Smooth muscle cell (in vitro differentiated cells): ENCODE measurements around the gene CCDC175. TPM values are rescaled to one million over a fixed set of nuclear protein-coding genes. Genes with fewer than 3 reads are reported as not detected.

ENCODE experiments used
- DNase-seq: peaks from one replicate; lab custom pipeline; 2025; ENCODE audit not compliant: unreplicated experiment; lab: John Stamatoyannopoulos, UW
- H2AFZ ChIP-seq: fragments of 200-600 bp; sonication (generic); 2 replicates; pipeline ENCODE4 v1.6.0; 2016; ENCODE audit warnings: antibody characterized with exemption, low read depth, mild to moderate bottlenecking
- H3F3A ChIP-seq: fragments of 200-600 bp; sonication (generic); 2 replicates; pipeline ENCODE4 v1.6.0; 2017; ENCODE audit warnings: antibody characterized with exemption, low read depth
- H3K27ac ChIP-seq: fragments of 200-600 bp; sonication (generic); 2 replicates; pipeline ENCODE4 v1.5.1; 2016; ENCODE audit warnings: low read depth, mild to moderate bottlenecking
- H3K27me3 ChIP-seq: fragments of 200-600 bp; sonication (generic); 2 replicates; pipeline ENCODE4 v1.6.1; 2016; ENCODE audit warnings: low read depth, mild to moderate bottlenecking
- H3K36me3 ChIP-seq: fragments of 200-600 bp; sonication (generic); 2 replicates; pipeline ENCODE4 v1.5.1; 2016; ENCODE audit warnings: low read depth
- H3K4me1 ChIP-seq: fragments of 200-600 bp; sonication (generic); 2 replicates; pipeline ENCODE4 v1.5.1; 2016; ENCODE audit warnings: low read depth
- H3K4me2 ChIP-seq: fragments of 200-600 bp; sonication (generic); 2 replicates; pipeline ENCODE4 v1.6.0; 2016; ENCODE audit warnings: mild to moderate bottlenecking
- H3K4me3 ChIP-seq: fragments of 200-600 bp; sonication (generic); 2 replicates; pipeline ENCODE4 v1.5.1; 2016; ENCODE audit warnings: mild to moderate bottlenecking
- H3K79me2 ChIP-seq: fragments of 200-600 bp; sonication (generic); 2 replicates; pipeline ENCODE4 v1.6.0; 2016; ENCODE audit warnings: low read depth, mild to moderate bottlenecking
- H3K9ac ChIP-seq: fragments of 200-600 bp; sonication (generic); 2 replicates; pipeline ENCODE4 v1.6.0; 2016; ENCODE audit warnings: low read depth
- H3K9me3 ChIP-seq: fragments of 200-600 bp; sonication (generic); replicated peaks from 2 replicates; pipeline ENCODE4 v1.5.1; 2016; ENCODE audit warnings: low read depth
- H4K20me1 ChIP-seq: fragments of 200-600 bp; sonication (generic); 2 replicates; pipeline ENCODE4 v1.6.0; 2016; ENCODE audit warnings: low read depth
- WGBS: methylation state at CpG from one replicate; pipeline ENCODE4 v1.1.7; 2016; ENCODE audit warnings: low lambda C conversion rate; 5-methylcytosine and 5-hydroxymethylcytosine counted together
- polyA plus RNA-seq: library from polyadenylated mRNA; unstranded; fragments of >200 nt; fragmentation: Nextera tagmentation; extraction: Ambion mirVana; gene quantifications from 2 replicates; pipeline ENCODE4 v1.2.1, GENCODE V29; 2016
- total RNA-seq: library from RNA; depleted of rRNA; stranded (reverse); fragments of >200 nt; gene quantifications from 2 replicates; pipeline ENCODE4 v1.2.3, GENCODE V29; 2014
- TF ChIP-seq, protein P1 (sequence below): fragments of 200-600 bp; sonication (generic); IDR thresholded peaks from 2 replicates; pipeline ENCODE4 v1.5.1; 2017; ENCODE audit warnings: borderline replicate concordance, mild to moderate bottlenecking, antibody characterized with exemption; ENCODE audit not compliant: insufficient read depth, poor library complexity, severe bottlenecking

Gene CCDC175
- total and polyA plus RNA-seq, 2 experiments from 2014 or later, result not detected

- Histone ChIP-seq H3K9ac (peak overlapping the region; percentile 50), H2AFZ (no peak overlapping the region), H3K4me1 (peaks cover 15% of the 10 kb centered on the region), H3K27me3 (no peaks in the 10 kb centered on the region), H3K79me2 (peaks cover 54% of the 10 kb centered on the region), H3K4me3 (peak overlapping the region; percentile 80), H3K9me3 (no peaks in the 10 kb centered on the region), H4K20me1 (peaks cover 33% of the 10 kb centered on the region), H3K36me3 (no peaks in the 10 kb centered on the region), H3K4me2 (peak overlapping the region; percentile 86), H3K27ac (peak overlapping the region; percentile 83), H3F3A (no peaks in the 10 kb centered on the region)
- WGBS, result 82% methylated on average over 2 of the region's 2 CpGs
- TF ChIP-seq, protein P1, sequence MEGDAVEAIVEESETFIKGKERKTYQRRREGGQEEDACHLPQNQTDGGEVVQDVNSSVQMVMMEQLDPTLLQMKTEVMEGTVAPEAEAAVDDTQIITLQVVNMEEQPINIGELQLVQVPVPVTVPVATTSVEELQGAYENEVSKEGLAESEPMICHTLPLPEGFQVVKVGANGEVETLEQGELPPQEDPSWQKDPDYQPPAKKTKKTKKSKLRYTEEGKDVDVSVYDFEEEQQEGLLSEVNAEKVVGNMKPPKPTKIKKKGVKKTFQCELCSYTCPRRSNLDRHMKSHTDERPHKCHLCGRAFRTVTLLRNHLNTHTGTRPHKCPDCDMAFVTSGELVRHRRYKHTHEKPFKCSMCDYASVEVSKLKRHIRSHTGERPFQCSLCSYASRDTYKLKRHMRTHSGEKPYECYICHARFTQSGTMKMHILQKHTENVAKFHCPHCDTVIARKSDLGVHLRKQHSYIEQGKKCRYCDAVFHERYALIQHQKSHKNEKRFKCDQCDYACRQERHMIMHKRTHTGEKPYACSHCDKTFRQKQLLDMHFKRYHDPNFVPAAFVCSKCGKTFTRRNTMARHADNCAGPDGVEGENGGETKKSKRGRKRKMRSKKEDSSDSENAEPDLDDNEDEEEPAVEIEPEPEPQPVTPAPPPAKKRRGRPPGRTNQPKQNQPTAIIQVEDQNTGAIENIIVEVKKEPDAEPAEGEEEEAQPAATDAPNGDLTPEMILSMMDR, result no peak
- no peak for DNase-seq
Observed at GRCh38 chr14:59481871-59482540, 94.6 kb downstream of the CCDC175 start.

DNA sequence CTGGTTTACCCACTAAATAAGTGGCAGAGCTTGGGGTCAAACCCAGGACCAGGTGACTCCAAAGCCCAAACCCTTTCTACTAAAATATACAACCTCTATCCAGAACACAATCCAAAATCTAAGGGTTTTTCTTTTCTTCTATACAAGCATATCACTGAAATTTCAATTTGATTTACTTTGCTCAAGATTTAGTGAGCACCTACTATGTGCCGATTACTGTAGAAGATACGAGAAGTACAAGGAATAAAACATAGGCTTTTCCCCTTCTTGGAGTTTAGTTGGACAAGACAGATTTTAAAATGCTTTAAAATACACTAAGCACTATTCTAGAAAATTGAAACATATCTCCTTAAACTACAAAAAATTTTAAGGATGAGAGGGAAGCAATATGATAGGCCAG is 95.2 kb downstream of the CCDC175 start:
- H3K36me3 ChIP-seq, result no peaks in the 10 kb centered on the region
- H3K9ac ChIP-seq, result no peak overlapping the region
- peaks cover 13% of the 10 kb centered on the region for H3K4me1 ChIP-seq
- 99% methylated on average over 2 of the region's 2 CpGs for WGBS
- H3K4me3 ChIP-seq, result no peak overlapping the region
- no peak overlapping the region for H3K27ac ChIP-seq
- DNase-seq, result no peak
- peaks cover 33% of the 10 kb centered on the region for H4K20me1 ChIP-seq
- H3K27me3 ChIP-seq, result no peaks in the 10 kb centered on the region
- no peaks in the 10 kb centered on the region for H3F3A ChIP-seq
- H3K4me2 ChIP-seq, result peak overlapping the region; percentile 86
- H3K9me3 ChIP-seq, result no peaks in the 10 kb centered on the region
- no peak overlapping the region for H2AFZ ChIP-seq
- TF ChIP-seq, protein P1, result no peak
- H3K79me2 ChIP-seq, result peaks cover 48% of the 10 kb centered on the region

GRCh38 chr14:59480166-59480565 is 96.4 kb downstream of the CCDC175 start:
- Histone ChIP-seq H3K9me3 (no peaks in the 10 kb centered on the region), H3K36me3 (peaks cover 7% of the 10 kb centered on the region), H3K4me1 (peaks cover under 1% of the 10 kb centered on the region), H3K27ac (no peak overlapping the region), H4K20me1 (peaks cover 31% of the 10 kb centered on the region), H3F3A (no peaks in the 10 kb centered on the region), H2AFZ (no peak overlapping the region), H3K27me3 (no peaks in the 10 kb centered on the region), H3K4me2 (no peak overlapping the region), H3K9ac (no peak overlapping the region), H3K4me3 (no peak overlapping the region), H3K79me2 (peaks cover 36% of the 10 kb centered on the region)
- DNase-seq, result no peak
- TF ChIP-seq, protein P1, result no peak
- 71% methylated on average over 1 of the region's 1 CpG for WGBS

DNA sequence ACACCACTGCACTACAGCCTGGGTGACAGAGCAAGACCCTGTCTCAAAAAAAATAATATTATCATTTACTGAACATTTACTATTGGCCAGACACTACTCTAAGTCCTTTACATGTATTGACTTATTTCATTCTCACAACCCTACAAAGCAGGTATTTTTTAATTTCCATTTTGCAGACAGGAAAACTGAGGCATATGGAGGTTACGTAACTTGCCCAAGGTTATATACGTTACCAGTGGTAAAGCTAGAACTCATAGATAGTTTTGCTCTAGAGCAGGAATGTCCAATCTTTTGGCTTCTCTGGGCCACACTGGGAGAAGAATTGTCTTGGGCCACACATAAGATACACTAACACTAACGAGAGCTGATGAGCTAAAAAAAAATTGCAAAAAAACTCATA is 98.1 kb downstream of the CCDC175 start:
- no peaks in the 10 kb centered on the region for H3K4me1 ChIP-seq
- no peaks in the 10 kb centered on the region for H3K27me3 ChIP-seq
- H3K27ac ChIP-seq, result no peak overlapping the region
- peaks cover 7% of the 10 kb centered on the region for H3K36me3 ChIP-seq
- peaks cover 34% of the 10 kb centered on the region for H4K20me1 ChIP-seq
- no peak overlapping the region for H3K4me3 ChIP-seq
- no peak overlapping the region for H3K4me2 ChIP-seq
- H2AFZ ChIP-seq, result no peak overlapping the region
- no peaks in the 10 kb centered on the region for H3F3A ChIP-seq
- WGBS, result 94% methylated on average over 3 of the region's 3 CpGs
- H3K9ac ChIP-seq, result no peak overlapping the region
- H3K79me2 ChIP-seq, result peaks cover 30% of the 10 kb centered on the region
- no peak for DNase-seq
- H3K9me3 ChIP-seq, result no peaks in the 10 kb centered on the region
- TF ChIP-seq, protein P1, result no peak
